GM19395 (cell line): ENCODE measurements around the gene C11orf52.
"Not testable (repeated sequence)": the region's sequence is repeated elsewhere in the genome, so short reads cannot be mapped to it uniquely, and the experiment has no call there.

Experiments
- ATAC-seq: cut with Tn5 transposase; IDR thresholded peaks from one replicate; pipeline ENCODE4 v1.9.1; 2021; ENCODE audit warnings: mild to moderate bottlenecking, moderate library complexity; ENCODE audit not compliant: unreplicated experiment

Gene C11orf52

GRCh38 chr11:111912535-111912934 lies 6.2 kb upstream of the C11orf52 start, which contains the start of gene HSPB2:
Gene HSPB2 (plus strand): TSS chr11:111912734. CDS start chr11:111912830, 96 bp downstream.
- ATAC-seq: no peak

GRCh38 chr11:111913031-111913861 lies 5.5 kb upstream of the C11orf52 start:
- no peak for ATAC-seq

- ATAC-seq: no peak
These were observed 4.7 kb upstream of the C11orf52 start for GRCh38 chr11:111913997-111914396.

GRCh38 chr11:111916768-111917167 lies 1.9 kb upstream of the C11orf52 start:
- ATAC-seq: no peak

GRCh38 chr11:111917312-111917711 lies 1.4 kb upstream of the C11orf52 start:
- no peak for ATAC-seq

GRCh38 chr11:111917788-111918187 lies 925 bp upstream of the C11orf52 start:
- no peak for ATAC-seq

GRCh38 chr11:111920908-111921307 lies 2.2 kb downstream of the C11orf52 start:
- ATAC-seq: no peak

GRCh38 chr11:111921541-111922230 lies 3.0 kb downstream of the C11orf52 start:
- ATAC-seq: no peak

- no peak for ATAC-seq
These were observed 4.1 kb downstream of the C11orf52 start for GRCh38 chr11:111922803-111923202.

- no peak for ATAC-seq
These were observed 4.7 kb downstream of the C11orf52 start for GRCh38 chr11:111923351-111923788.

- ATAC-seq: no peak
These were observed 5.2 kb downstream of the C11orf52 start for GRCh38 chr11:111923951-111924350.

- ATAC-seq: no peak
These were observed 7.2 kb downstream of the C11orf52 start for GRCh38 chr11:111925953-111926352.

- ATAC-seq: peak; percentile 92
These were observed 8.0 kb downstream of the C11orf52 start for GRCh38 chr11:111926505-111927391.

GRCh38 chr11:111930472-111930871 lies 11.8 kb downstream of the C11orf52 start:
- no peak for ATAC-seq

GRCh38 chr11:111932611-111932950 lies 13.9 kb downstream of the C11orf52 start:
- ATAC-seq: no peak

GRCh38 chr11:111933176-111933575 lies 14.5 kb downstream of the C11orf52 start:
- not testable (repeated sequence) for ATAC-seq

GRCh38 chr11:111933872-111934271 lies 15.2 kb downstream of the C11orf52 start:
- no peak for ATAC-seq

GRCh38 chr11:111934306-111934705 lies 15.6 kb downstream of the C11orf52 start:
- ATAC-seq: no peak

- no peak for ATAC-seq
These were observed 16.8 kb downstream of the C11orf52 start for GRCh38 chr11:111935317-111936039.

- ATAC-seq: no peak
These were observed 17.4 kb downstream of the C11orf52 start for GRCh38 chr11:111936040-111936540.
